Gastrocnemius medialis (tissue), 4 donors: ENCODE data around the gene ATP8B4.

Experiments used
- CTCF ChIP-seq, 5 experiments: fragments of 450-650 bp in 3 of 5; fragments of 200-600 bp in 2 of 5; sonication (generic) in 2 of 5; IDR thresholded peaks in 4 of 5; conservative IDR thresholded peaks in 1 of 5; 1 replicate in 4 of 5; 2 replicates in 1 of 5; pipeline ENCODE4 v1.5.1; 2016 to 2019; ENCODE audit warnings: antibody characterized with exemption in 5 of 5, mild to moderate bottlenecking in 3 of 5, moderate library complexity in 3 of 5
- POLR2A ChIP-seq, 2 donors: fragments of 450-650 bp; IDR thresholded peaks; one replicate each; pipeline ENCODE4 v1.6.1; 2017; ENCODE audit warnings: antibody characterized with exemption in 2 of 2, mild to moderate bottlenecking in 2 of 2, moderate library complexity in 2 of 2

GRCh38 chr15:49926740-49927139 is 192.3 kb downstream of the ATP8B4 start:
- TF ChIP-seq CTCF (IDR thresholded peaks at IDR 0.05 in 4 of 5, conservative IDR thresholded peaks at IDR 0.05 in 1 of 5) (no peak), POLR2A (IDR thresholded peaks at IDR 0.05) (no peak)
